ENCODE measurements around the gene PPP2R2C.

PPP2R2C gene

DNA sequence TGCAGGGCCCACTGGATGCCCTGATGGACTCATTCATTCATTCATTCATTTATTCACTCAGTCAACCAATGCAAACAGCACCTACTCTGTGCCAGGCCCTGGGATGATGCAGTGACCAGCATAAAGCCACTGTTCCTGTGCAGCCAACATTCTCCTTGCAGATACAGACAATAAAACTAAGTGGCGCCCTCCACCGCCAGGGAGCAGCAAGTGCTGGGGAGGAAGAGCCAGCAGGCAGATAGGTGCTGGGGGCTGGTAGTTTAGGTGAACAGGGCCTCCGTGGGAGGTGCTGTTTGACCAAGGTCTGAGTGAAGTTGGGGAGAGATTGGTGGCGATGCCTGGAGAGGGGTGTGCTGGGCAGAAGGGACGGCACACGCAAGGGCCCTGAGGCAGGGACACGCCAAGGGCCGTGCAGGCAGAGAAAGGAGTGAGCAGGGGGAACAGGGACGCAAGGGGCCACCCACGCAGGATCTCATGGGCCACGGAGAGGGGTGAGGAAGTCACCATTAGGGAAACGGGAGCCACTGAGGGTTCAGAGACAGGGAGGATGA lies 137.3 kb downstream of the PPP2R2C start:
- H3K4me3 ChIP-seq (ENCODE audit: low read depth, low read length), result no peak overlapping the region
- TF ChIP-seq, protein P1, sequence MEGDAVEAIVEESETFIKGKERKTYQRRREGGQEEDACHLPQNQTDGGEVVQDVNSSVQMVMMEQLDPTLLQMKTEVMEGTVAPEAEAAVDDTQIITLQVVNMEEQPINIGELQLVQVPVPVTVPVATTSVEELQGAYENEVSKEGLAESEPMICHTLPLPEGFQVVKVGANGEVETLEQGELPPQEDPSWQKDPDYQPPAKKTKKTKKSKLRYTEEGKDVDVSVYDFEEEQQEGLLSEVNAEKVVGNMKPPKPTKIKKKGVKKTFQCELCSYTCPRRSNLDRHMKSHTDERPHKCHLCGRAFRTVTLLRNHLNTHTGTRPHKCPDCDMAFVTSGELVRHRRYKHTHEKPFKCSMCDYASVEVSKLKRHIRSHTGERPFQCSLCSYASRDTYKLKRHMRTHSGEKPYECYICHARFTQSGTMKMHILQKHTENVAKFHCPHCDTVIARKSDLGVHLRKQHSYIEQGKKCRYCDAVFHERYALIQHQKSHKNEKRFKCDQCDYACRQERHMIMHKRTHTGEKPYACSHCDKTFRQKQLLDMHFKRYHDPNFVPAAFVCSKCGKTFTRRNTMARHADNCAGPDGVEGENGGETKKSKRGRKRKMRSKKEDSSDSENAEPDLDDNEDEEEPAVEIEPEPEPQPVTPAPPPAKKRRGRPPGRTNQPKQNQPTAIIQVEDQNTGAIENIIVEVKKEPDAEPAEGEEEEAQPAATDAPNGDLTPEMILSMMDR (IDR thresholded peaks at IDR 0.05; ENCODE audit: borderline replicate concordance, insufficient read depth, low read depth, low read length), result no peak

DNA sequence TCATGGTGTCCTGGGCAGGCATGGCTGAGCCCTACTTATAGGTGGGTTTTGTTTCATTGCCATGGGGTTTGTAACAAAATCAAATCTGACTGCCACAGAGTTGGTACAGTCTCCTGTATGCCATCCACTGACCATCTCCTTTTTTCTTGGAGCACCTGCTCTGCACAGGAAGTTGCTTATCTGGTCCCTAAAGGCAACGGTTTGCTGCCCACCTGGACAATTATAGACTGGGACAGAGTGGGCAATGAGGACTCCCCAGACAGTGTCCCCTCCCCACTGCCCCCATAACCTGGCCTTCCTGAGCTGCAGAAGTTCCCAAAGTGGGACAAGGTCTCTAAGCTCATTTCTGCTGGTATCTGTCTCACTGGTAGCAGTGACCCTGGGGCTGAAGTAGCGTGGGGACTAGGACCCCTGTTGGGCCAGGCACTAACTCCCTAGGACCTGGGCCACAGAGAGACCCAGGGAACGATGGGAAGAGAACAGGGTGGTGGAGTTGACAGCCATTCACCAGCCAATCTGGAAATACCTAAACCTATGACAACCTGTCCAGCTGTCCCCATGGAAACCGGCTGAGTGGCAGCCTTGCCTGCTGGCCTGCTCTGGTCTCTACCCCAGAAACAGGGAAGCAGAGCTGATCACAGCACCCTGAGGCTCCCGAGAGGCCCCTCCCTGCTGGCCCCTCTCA lies 138.1 kb downstream of the PPP2R2C start:
- no peak overlapping the region for H3K4me3 ChIP-seq (ENCODE audit: low read depth, low read length)
- TF ChIP-seq, protein P1 (IDR thresholded peaks at IDR 0.05; ENCODE audit: borderline replicate concordance, insufficient read depth, low read depth, low read length), result no peak

- TF ChIP-seq, protein P1 (IDR thresholded peaks at IDR 0.05; ENCODE audit: borderline replicate concordance, insufficient read depth, low read depth, low read length), result peak; percentile 67
- H3K4me3 ChIP-seq (ENCODE audit: low read depth, low read length), result no peak overlapping the region
Measured at GRCh38 chr4:6333301-6334202, 138.9 kb downstream of the PPP2R2C start.

- no peak overlapping the region for H3K4me3 ChIP-seq (ENCODE audit: low read depth, low read length)
Measured at GRCh38 chr4:6332669-6333050, 139.8 kb downstream of the PPP2R2C start.

DNA sequence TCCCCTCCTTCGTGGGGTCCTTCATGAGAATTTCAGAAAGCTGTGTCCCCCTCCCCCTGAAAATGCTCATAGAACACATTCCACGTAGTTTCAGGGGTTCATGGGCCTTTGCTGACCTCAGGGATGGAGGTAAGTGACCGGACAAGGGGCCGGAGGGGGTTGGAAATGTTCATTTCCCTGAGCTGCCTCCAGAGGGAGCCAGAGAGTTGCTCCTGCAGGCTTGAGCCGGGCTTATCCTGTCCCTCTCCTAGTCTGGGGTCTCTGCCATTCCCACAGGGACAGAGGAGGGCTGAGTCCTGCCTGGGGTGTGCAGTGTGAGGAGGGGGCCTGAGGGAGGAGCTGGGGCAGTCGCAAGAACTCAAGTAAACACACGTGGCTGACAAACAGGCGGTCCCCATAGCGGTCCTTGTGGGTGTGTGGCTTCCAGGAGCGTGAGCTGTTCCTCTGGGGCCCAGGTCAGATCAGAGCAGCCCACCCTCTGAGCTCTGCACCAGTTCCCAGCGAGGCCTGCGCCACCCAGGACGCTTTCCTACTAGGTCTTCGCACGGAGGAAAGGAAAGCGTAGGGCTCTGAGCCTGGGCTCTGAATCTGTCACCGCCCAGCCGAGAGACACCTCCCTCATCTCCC lies 140.3 kb downstream of the PPP2R2C start:
- H3K4me3 ChIP-seq (ENCODE audit: low read depth, low read length), result no peak overlapping the region
- TF ChIP-seq, protein P1 (IDR thresholded peaks at IDR 0.05; ENCODE audit: borderline replicate concordance, insufficient read depth, low read depth, low read length), result peak; percentile 83

More at GRCh38 chr4:6332669-6333050, 139.8 kb downstream of the PPP2R2C start:
- TF ChIP-seq, protein P1 (IDR thresholded peaks at IDR 0.05; ENCODE audit: borderline replicate concordance, insufficient read depth, low read depth, low read length), result no peak

DNA sequence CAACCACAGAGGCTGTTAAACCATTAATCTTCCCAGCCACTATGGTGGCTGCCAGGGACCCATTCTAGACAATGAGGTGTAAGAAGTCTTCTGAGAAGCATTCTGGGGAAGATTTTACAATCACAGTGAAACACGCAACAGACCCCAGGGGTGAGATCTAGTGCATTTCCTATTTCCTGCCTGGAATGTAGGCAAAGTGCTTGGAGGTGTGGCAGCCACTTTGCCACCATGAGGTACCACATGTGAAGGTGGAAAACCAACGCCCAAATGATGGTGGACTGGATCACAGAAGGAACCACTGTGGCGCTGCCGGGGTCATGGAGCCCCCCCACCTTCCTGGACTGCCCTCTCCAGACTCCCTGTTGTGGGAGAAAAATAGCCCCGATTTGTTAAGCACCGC lies 140.9 kb downstream of the PPP2R2C start:
- H3K4me3 ChIP-seq (ENCODE audit: low read depth, low read length), result no peak overlapping the region
- TF ChIP-seq, protein P1 (IDR thresholded peaks at IDR 0.05; ENCODE audit: borderline replicate concordance, insufficient read depth, low read depth, low read length), result no peak
